Kidney (tissue), 14 donors: ENCODE measurements around the gene RGS6. TPM values are rescaled to one million over a fixed set of nuclear protein-coding genes. Genes with fewer than 3 reads are reported as not detected.

Source experiments
- DNase-seq, 5 donors: peaks; one replicate each; pipeline ENCODE4 v3.0.0-alpha.2; 2013 to 2020
- FAIRE-seq: peaks from 2 replicates; lab custom pipeline; 2012; peaks lifted over from hg19 to GRCh38; lab: Jason Lieb, UNC
- H3K27ac ChIP-seq, 2 donors: one replicate each; pipeline ENCODE4 v1.7.0; 2013; ENCODE audit warnings: low read depth in 2 of 2, low read length in 2 of 2, inconsistent platforms in 1 of 2
- H3K27me3 ChIP-seq: one replicate; pipeline ENCODE4 v1.7.1; 2013; ENCODE audit warnings: low read length, inconsistent platforms; ENCODE audit not compliant: control insufficient read depth, insufficient read depth
- H3K36me3 ChIP-seq, 3 donors: one replicate each; pipeline versions ENCODE4 v1.7.0 to v1.7.1; 2013; ENCODE audit warnings: low read length in 3 of 3, control low read depth in 1 of 3, inconsistent platforms in 1 of 3; ENCODE audit not compliant: insufficient read depth in 3 of 3, control insufficient read depth in 2 of 3
- H3K4me1 ChIP-seq, 3 donors: one replicate each; pipeline versions ENCODE4 v1.7.0 to v1.7.1; 2013; ENCODE audit warnings: low read length in 3 of 3, inconsistent platforms in 1 of 3, low read depth in 1 of 3; ENCODE audit not compliant: control insufficient read depth in 2 of 3, insufficient read depth in 2 of 3
- H3K4me3 ChIP-seq, 3 donors: one replicate each; pipeline versions ENCODE4 v1.7.0 to v1.8.1; 2013; ENCODE audit warnings: low read length in 3 of 3, control low read depth in 1 of 3, inconsistent platforms in 1 of 3
- H3K9ac ChIP-seq, 3 donors: one replicate each; pipeline versions ENCODE4 v1.7.0 to v1.7.1; 2013; ENCODE audit warnings: low read length in 3 of 3, control low read depth in 1 of 3, inconsistent platforms in 1 of 3
- H3K9me3 ChIP-seq, 3 donors: one replicate each; pipeline versions ENCODE4 v1.7.0 to v1.7.1; 2013; ENCODE audit warnings: low read length in 3 of 3, control low read depth in 1 of 3, inconsistent platforms in 1 of 3; ENCODE audit not compliant: control insufficient read depth in 2 of 3, insufficient read depth in 1 of 3
- intact Hi-C: fragments of 100-400 bp; cut with DNase I; formaldehyde crosslinking; loops from one replicate; pipeline ENCODE4 v1.11.1; 2022
- polyA plus RNA-seq: library from polyadenylated mRNA; stranded (reverse); fragments of 350-450 nt; fragmentation: Illumina TruSeq; extraction: RNeasy Lipid Tissue Mini Kit (QIAGEN cat#74804); gene quantifications from one replicate; pipeline ENCODE4 v1.2.3, GENCODE V29; 2014; ENCODE audit warnings: low read depth, low replicate concordance; ENCODE audit not compliant: insufficient read depth
- total RNA-seq: library from RNA; stranded (reverse); fragmentation: NEBNext Ultra II Directional; extraction: Animal tissue kit (Norgen Biotek cat#: 25700); gene quantifications from one replicate; pipeline ENCODE4 v1.2.1, GENCODE V29; 2021
- TF ChIP-seq, protein P1 (sequence below): IDR thresholded peaks from 3 replicates; pipeline ENCODE4 v1.5.1; 2012; ENCODE audit warnings: mild to moderate bottlenecking, moderate library complexity, borderline replicate concordance; ENCODE audit not compliant: insufficient read depth; ENCODE audit errors: extremely low read depth
- donor health status: control.
- donor health status: control.
- donor health status: control.
- donor health status: control.
- donor health status: control.
- donor health status: DM: yes; HTN: yes; CAD: no.
- donor health status: Normal renal cell carcinoma (clear cell type).

Gene RGS6
- total and polyA plus RNA-seq, 2 donors from 2014 or later: 1.1 to 1.4 TPM

DNA sequence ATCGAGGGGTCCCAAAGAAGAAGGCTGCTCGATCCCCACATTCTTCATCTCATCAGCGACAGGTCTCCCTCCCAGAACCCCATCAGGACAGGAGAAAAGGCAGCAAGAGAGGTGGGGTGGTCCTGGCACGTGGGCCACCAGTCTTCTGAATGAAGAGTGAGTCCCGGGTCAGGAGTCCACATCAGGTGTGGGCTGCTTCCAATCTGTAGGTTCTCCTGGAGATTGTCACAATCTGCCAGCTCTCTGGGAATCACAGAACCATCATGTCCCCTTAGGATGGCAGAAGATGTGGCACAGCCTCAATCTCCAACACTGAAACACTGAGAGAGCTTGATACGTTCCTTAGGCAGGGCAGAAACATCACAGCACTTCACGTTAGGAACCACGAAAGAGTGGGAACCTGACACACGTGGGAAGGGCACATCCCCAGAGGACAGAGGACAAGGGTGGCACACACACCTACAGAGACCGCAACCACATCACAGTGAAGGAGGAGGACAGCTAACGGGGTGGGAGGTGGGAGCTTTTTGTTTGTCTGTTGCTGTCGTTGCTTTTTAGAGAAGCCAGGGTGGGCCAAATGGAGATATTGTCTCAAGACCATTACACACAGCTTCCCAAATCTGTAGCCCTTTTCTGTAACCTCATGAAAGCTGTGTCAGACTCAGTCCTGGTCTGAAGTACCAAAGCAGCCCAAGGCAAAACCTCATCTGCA lies 677.1 kb downstream of the RGS6 start:
- Histone ChIP-seq H3K27me3 (no peaks in the 10 kb centered on the region), H3K9me3 (no peaks in the 10 kb centered on the region), H3K9ac (no peak overlapping the region), H3K4me1 (peaks cover 0 to 6% (median 0%) of the 10 kb centered on the region in 3 donors), H3K27ac (no peak overlapping the region), H3K36me3 (no peaks in the 10 kb centered on the region), H3K4me3 (no peak overlapping the region)
- DNase-seq: no peak
- TF ChIP-seq, protein P1, sequence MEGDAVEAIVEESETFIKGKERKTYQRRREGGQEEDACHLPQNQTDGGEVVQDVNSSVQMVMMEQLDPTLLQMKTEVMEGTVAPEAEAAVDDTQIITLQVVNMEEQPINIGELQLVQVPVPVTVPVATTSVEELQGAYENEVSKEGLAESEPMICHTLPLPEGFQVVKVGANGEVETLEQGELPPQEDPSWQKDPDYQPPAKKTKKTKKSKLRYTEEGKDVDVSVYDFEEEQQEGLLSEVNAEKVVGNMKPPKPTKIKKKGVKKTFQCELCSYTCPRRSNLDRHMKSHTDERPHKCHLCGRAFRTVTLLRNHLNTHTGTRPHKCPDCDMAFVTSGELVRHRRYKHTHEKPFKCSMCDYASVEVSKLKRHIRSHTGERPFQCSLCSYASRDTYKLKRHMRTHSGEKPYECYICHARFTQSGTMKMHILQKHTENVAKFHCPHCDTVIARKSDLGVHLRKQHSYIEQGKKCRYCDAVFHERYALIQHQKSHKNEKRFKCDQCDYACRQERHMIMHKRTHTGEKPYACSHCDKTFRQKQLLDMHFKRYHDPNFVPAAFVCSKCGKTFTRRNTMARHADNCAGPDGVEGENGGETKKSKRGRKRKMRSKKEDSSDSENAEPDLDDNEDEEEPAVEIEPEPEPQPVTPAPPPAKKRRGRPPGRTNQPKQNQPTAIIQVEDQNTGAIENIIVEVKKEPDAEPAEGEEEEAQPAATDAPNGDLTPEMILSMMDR: no peak
- FAIRE-seq: no peak
- intact Hi-C loops: no loop called here

DNA sequence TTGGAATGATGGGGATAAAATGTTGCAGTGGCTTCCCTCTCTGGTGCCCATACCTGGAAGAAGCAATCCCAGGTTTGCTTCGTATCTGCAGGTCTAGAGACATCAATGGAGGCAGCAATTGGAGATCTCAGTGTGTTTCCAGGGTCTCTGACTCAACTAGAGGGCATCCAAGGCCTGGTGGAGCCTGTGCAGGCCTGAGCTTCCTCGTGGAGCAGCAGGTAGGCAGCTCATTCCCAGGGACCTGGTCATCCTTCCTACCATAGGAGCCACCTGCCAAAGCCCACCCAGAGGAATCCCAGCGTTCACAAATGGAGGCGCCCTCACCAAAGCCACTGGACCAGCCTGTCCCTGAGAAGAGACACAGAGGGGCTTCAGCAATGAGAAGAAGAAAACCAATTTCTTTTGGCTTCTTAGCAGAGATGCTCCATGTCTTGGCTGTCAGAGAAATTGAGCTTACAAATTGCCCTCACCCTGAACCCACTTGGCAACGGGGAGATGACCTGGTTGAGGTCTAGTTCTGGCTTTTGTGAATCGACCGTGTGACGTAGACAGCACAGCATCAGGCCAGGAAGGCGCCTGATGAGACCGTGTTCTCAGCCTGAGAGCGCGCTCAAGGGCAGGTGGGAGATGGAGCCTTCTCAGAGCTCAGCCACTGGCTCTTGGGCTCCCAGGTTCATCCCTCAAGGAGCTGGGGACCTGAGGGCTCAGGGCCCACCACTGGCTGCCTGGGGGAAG lies 678.0 kb downstream of the RGS6 start:
- Histone ChIP-seq H3K9me3 (no peaks in the 10 kb centered on the region), H3K27me3 (no peaks in the 10 kb centered on the region), H3K4me3 (no peak overlapping the region), H3K4me1 (peaks cover under 1 to 6% (median 4%) of the 10 kb centered on the region in 3 donors), H3K9ac (no peak overlapping the region), H3K27ac (no peak overlapping the region), H3K36me3 (no peaks in the 10 kb centered on the region)
- DNase-seq (no peak), FAIRE-seq (no peak)
- TF ChIP-seq, protein P1: no peak
- intact Hi-C loops: no loop called here

DNA sequence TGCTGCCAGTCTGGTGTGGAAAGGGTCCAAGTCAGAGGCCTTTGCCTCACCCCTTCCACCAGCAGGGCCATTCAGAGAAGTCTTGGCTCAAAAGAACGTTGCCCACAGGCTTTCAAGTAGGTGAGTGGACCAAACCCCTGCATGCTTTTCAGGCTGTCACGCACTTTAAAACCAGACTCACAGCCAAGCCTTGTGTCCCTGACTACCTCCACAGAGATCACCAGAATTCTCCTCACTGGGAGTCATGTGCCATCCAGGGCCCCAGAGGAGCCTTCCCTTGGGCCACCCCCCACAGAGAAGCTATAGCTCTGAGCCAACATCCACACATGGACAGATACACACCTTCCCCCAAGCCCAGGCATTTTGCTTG lies 678.6 kb downstream of the RGS6 start:
- Histone ChIP-seq H3K27me3 (no peaks in the 10 kb centered on the region), H3K9ac (no peak overlapping the region), H3K36me3 (no peaks in the 10 kb centered on the region), H3K4me3 (no peak overlapping the region), H3K4me1 (peaks cover 2 to 6% (median 6%) of the 10 kb centered on the region in 3 donors), H3K27ac (no peak overlapping the region), H3K9me3 (no peaks in the 10 kb centered on the region)
- TF ChIP-seq, protein P1: no peak
- DNase-seq (no peak), FAIRE-seq (no peak)
- intact Hi-C loops: no loop called here
